Heart left ventricle (tissue), 16 donors: ENCODE results near the gene TRIP13. TPM values are rescaled to one million over a fixed set of nuclear protein-coding genes. Genes with fewer than 3 reads are reported as not detected.
A peak's percentile ranks its signal among the peaks of the same experiment; 100 is the strongest.

Experiments
- ATAC-seq, 4 donors: fragments of 200-7000 bp; cut with Tn5 transposase; one replicate each; pipeline ENCODE4 v1.9.1; 2020 to 2022; ENCODE audit warnings: moderate library complexity in 4 of 4, mild to moderate bottlenecking in 3 of 4, moderate number of reproducible peaks in 1 of 4
- DNase-seq, 5 donors: peaks; one replicate each; pipeline ENCODE4 v3.0.0-alpha.2; 2020
- H3K27ac ChIP-seq, 12 donors: fragments of 200-600 bp; sonication (generic) in 4 of 12; one replicate each; pipeline versions ENCODE4 v1.5.0 to v1.8.0; 2016 to 2022; ENCODE audit warnings: mild to moderate bottlenecking in 2 of 12
- H3K27me3 ChIP-seq, 9 donors: fragments of 200-600 bp; sonication (generic) in 2 of 9; one replicate each; pipeline versions ENCODE4 v1.5.1 to v1.8.0; 2016 to 2022; ENCODE audit warnings: mild to moderate bottlenecking in 3 of 9
- H3K36me3 ChIP-seq, 9 donors: fragments of 200-600 bp; sonication (generic) in 2 of 9; one replicate each; pipeline versions ENCODE4 v1.5.0 to v1.8.0; 2018 to 2022; ENCODE audit warnings: mild to moderate bottlenecking in 2 of 9
- H3K4me1 ChIP-seq, 12 donors: fragments of 200-600 bp; sonication (generic) in 4 of 12; one replicate each; pipeline versions ENCODE4 v1.5.0 to v1.8.0; 2016 to 2022; ENCODE audit warnings: mild to moderate bottlenecking in 3 of 12
- H3K4me3 ChIP-seq, 12 donors: fragments of 200-600 bp; sonication (generic) in 4 of 12; one replicate each; pipeline versions ENCODE4 v1.5.0 to v1.8.0; 2017 to 2022; ENCODE audit warnings: mild to moderate bottlenecking in 9 of 12, moderate library complexity in 4 of 12
- H3K9me3 ChIP-seq, 12 donors: fragments of 200-600 bp; sonication (generic) in 4 of 12; one replicate each; pipeline versions ENCODE4 v1.5.0 to v1.8.0; 2016 to 2022; ENCODE audit warnings: mild to moderate bottlenecking in 1 of 12
- CTCF ChIP-seq, 12 donors: fragments of 200-600 bp; sonication (generic) in 4 of 12; IDR thresholded peaks; one replicate each; pipeline versions ENCODE4 v1.5.0 to v1.8.0; 2018 to 2022; ENCODE audit warnings: antibody characterized with exemption in 12 of 12, mild to moderate bottlenecking in 5 of 12
- POLR2A ChIP-seq, 2 donors: fragments of 450-650 bp; IDR thresholded peaks; one replicate each; pipeline ENCODE4 v1.6.1; 2017; ENCODE audit warnings: antibody characterized with exemption in 2 of 2, mild to moderate bottlenecking in 2 of 2, moderate library complexity in 2 of 2
- WGBS, 4 donors: extraction: QIAGEN DNeasy Blood & Tissue Kit in 2 of 4; methylation state at CpG; one replicate each; pipeline versions ENCODE4 v1.1.5 to v1.1.7; 2013 to 2018; 5-methylcytosine and 5-hydroxymethylcytosine counted together
- intact Hi-C, 10 donors: fragments of 100-400 bp; cut with DNase I; formaldehyde crosslinking; loops; one replicate each; pipeline versions ENCODE4 v1.11.1 to v1.14.2; 2022
- polyA plus RNA-seq, 2 donors: library from polyadenylated mRNA; stranded (reverse); fragments of 200-250 nt; gene quantifications; one replicate each; pipeline ENCODE4 v1.2.3, GENCODE V29; 2013
- total RNA-seq, 9 donors: library from RNA; depleted of rRNA in 2 of 9; stranded (reverse); fragments of >200 nt in 2 of 9; fragmentation: NEBNext Ultra II Directional in 3 of 9; extraction: Animal tissue kit (Norgen Biotek cat#: 25700) in 3 of 9; gene quantifications; one replicate each; pipeline versions ENCODE4 v1.1.0 to v1.2.4, GENCODE V29; 2016 to 2023
- donor health status: ischemic (EF 13 %, LVEDD 7.1; RV severe dilation, severe dysfunction).
- donor health status: healthy with polysubstance abuse.
- donor health status: DM: no; HTN: yes; CAD: no.
- donor health status: DM: no; HTN: no; CAD: no.
- donor health status: ischemic (EF 25% LVEDD 6.9; RV normal size, moderate dysfunction).
- donor health status: ischemic (EF 25% LVEDD 5.7; RV mildly dilated, moderate dysfunction).
- donor health status: healthy.
- donor health status: DM: yes; HTN: yes; CAD: no.
- donor health status: ischemic (EF 35%, LVEDD 5.7; RV mildly dilated, moderate dysfunction).
- donor health status: nonischemic (EF 11% LVEDD 7.7; RV severe dilation, severe dysfunction).
- donor health status: DM: yes; HTN: yes; CAD: no.
- donor health status: PGD.
- donor health status: ischemic (EF 29% LVEDD 5.4; RV normal size, mild dysfunction).
- donor health status: nonischemic (EF 23%, LVEDD 6.1; RV moderate dilation, normal function).

Gene TRIP13
- total and polyA plus RNA-seq, 11 donors = 0.19 to 4.2 (median 0.49) TPM

- DNase-seq = no peak
These were observed 27.6 kb downstream of the TRIP13 start for GRCh38 chr5:920321-920720.

GRCh38 chr5:921456-922435, 29.1 kb downstream of the TRIP13 start:
- WGBS, 4 donors = 93 to 95% (median 95%) methylated on average over 9 of the region's 9 CpGs
- intact Hi-C loops = loop anchor here in 7 of 10 donors (2.0 to 10.0 kb wide), 6 partner anchors 83 to 726 kb away; partner anchors contain the start of gene NKD2 (in 2 of the 7)

More at GRCh38 chr5:920321-920720, 27.6 kb downstream of the TRIP13 start:
- intact Hi-C loops = loop anchor here in 6 of 10 donors (5.0 to 10.0 kb wide), 5 partner anchors 84 to 727 kb away; partner anchors contain the start of gene NKD2 (in 2 of the 6)
- TF ChIP-seq POLR2A (IDR thresholded peaks at IDR 0.05) (no peak), CTCF (IDR thresholded peaks at IDR 0.05) (no peak)
- Histone ChIP-seq H3K4me3 (no peak overlapping the region), H3K27me3 (peaks cover 0 to 13% (median 3%) of the 10 kb centered on the region in 9 donors), H3K36me3 (no peaks in the 10 kb centered on the region), H3K9me3 (peaks cover 0 to 5% (median 0%) of the 10 kb centered on the region in 12 donors), H3K4me1 (peaks cover 0 to 6% (median 0%) of the 10 kb centered on the region in 12 donors), H3K27ac (no peak overlapping the region)
- WGBS, 4 donors = 78 to 92% (median 83%) methylated on average over 7 of the region's 7 CpGs
- no peak for ATAC-seq

GRCh38 chr5:922436-923280, 30.0 kb downstream of the TRIP13 start:
- intact Hi-C loops = loop anchor here in 9 of 10 donors (1.0 to 10.0 kb wide), 8 partner anchors 82 to 725 kb away; partner anchors contain the start of gene NKD2 (in 2 of the 9)
- no peak for DNase-seq
- Histone ChIP-seq H3K27ac (no peak overlapping the region), H3K36me3 (no peaks in the 10 kb centered on the region), H3K4me1 (peaks cover 0 to 16% (median 8%) of the 10 kb centered on the region in 12 donors), H3K9me3 (peaks cover 0 to 5% (median 0%) of the 10 kb centered on the region in 12 donors), H3K4me3 (no peak overlapping the region), H3K27me3 (peaks cover 0 to 29% (median 6%) of the 10 kb centered on the region in 9 donors)
- no peak for TF ChIP-seq CTCF (IDR thresholded peaks at IDR 0.05)
- no peak for TF ChIP-seq POLR2A (IDR thresholded peaks at IDR 0.05)
- 94 to 100% (median 95%) methylated on average over 5 to 17 of the region's 17 CpGs for WGBS, 4 donors
- ATAC-seq = peak in 3 of 4 donors; percentile 3 to 15 (median 5)

More at GRCh38 chr5:921456-922435, 29.1 kb downstream of the TRIP13 start:
- no peak for TF ChIP-seq CTCF (IDR thresholded peaks at IDR 0.05)
- TF ChIP-seq POLR2A (IDR thresholded peaks at IDR 0.05) = no peak
- Histone ChIP-seq H3K27me3 (peaks cover 0 to 27% (median 6%) of the 10 kb centered on the region in 9 donors), H3K4me3 (no peak overlapping the region), H3K9me3 (peaks cover 0 to 5% (median 0%) of the 10 kb centered on the region in 12 donors), H3K36me3 (no peaks in the 10 kb centered on the region), H3K4me1 (peaks cover 0 to 13% (median 7%) of the 10 kb centered on the region in 12 donors), H3K27ac (no peak overlapping the region)
- DNase-seq (no peak), ATAC-seq (no peak)
